GM20000 (cell line): ENCODE measurements around the gene GORASP1.
A peak's percentile ranks its signal among the peaks of the same experiment; 100 is the strongest.
"Not testable (repeated sequence)": the region's sequence is repeated elsewhere in the genome, so short reads cannot be mapped to it uniquely, and the experiment has no call there.

Source experiments
- DNase-seq: peaks from one replicate; pipeline ENCODE4 v3.0.0; 2012; ENCODE audit warnings: low spot score
- TF ChIP-seq, protein P1 (sequence below): IDR thresholded peaks from 2 replicates; pipeline ENCODE4 v1.5.1; 2012; ENCODE audit warnings: mild to moderate bottlenecking, control low read depth; ENCODE audit errors: extremely low read depth, missing control alignments

GORASP1 gene

DNA sequence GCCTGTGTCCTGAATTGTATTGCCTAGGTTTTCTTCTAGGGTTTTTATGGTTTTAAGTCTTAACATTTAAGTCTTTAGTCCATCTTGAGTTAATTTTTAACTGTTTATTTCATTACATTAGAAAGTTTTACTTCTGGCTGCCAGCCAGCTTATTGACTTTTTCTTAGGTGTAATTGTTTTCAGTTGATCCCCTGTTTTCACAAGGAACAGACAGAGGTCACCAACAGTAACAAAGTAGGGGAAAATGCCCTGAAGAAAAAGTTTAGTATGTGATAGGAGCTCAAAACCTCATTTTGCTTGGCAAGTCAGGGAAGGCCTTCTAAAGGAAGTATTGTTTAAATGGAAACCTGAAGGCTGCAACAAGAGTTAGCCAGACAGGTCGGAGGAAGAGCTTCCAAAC is 45.2 kb downstream of the GORASP1 start:
- no peak for DNase-seq
- TF ChIP-seq, protein P1, sequence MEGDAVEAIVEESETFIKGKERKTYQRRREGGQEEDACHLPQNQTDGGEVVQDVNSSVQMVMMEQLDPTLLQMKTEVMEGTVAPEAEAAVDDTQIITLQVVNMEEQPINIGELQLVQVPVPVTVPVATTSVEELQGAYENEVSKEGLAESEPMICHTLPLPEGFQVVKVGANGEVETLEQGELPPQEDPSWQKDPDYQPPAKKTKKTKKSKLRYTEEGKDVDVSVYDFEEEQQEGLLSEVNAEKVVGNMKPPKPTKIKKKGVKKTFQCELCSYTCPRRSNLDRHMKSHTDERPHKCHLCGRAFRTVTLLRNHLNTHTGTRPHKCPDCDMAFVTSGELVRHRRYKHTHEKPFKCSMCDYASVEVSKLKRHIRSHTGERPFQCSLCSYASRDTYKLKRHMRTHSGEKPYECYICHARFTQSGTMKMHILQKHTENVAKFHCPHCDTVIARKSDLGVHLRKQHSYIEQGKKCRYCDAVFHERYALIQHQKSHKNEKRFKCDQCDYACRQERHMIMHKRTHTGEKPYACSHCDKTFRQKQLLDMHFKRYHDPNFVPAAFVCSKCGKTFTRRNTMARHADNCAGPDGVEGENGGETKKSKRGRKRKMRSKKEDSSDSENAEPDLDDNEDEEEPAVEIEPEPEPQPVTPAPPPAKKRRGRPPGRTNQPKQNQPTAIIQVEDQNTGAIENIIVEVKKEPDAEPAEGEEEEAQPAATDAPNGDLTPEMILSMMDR: no peak

DNA sequence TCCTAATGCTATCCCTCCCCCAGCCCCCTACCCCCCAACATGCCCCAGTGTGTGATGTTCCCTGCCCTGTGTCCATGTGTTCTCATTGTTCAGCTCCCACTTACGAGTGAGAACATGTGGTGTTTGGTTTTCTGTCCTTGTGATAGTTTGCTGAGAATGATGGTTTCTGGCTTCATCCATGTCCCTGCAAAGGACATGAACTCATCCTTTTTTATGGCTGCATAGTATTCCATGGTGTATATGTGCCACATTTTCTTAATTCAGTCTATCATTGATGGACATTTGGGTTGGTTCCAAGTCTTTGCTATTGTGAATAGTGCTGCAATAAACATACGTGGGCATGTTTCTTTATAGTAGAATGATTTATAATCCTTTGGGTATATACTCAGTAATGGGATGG is 46.2 kb downstream of the GORASP1 start:
- not testable (repeated sequence) for DNase-seq

DNA sequence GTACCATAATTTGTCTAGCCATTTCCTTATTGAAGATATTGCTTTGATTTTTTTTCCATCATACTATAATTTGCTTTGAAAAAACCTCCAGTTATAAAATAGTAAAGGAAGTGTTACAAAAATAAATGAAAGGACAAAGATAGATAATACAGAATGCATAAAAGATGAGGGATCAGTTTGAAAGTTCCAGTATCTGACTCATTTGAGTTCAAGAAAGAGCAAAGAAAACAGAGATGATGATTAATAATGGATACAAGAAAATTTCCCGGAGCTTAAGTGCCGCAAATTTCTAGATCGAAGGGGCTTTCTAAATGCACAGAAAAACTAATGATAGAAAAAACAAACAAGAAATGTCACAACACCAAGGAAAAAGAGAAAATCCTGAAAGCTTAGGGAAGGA is 51.3 kb downstream of the GORASP1 start:
- TF ChIP-seq, protein P1: no peak
- no peak for DNase-seq

DNA sequence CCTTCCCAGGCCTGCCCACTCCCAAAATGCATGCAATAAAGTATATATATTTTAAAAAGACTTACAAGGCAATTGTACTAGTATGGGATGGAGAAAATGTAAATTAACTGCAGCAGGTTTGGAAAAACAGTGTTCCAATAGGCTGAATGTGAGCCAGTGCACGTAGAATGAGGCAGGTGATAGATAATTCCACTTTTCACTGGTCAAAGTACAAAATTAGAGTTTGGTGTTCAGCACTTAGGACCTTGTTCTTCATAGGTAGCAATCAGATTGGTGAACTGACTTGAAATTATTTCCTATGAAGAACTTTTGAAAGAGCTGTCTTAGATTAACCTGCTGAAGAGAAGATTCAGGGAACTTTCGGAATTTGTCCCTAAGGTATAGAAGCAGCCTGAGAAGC is 53.7 kb downstream of the GORASP1 start:
- TF ChIP-seq, protein P1: no peak
- DNase-seq: no peak

DNA sequence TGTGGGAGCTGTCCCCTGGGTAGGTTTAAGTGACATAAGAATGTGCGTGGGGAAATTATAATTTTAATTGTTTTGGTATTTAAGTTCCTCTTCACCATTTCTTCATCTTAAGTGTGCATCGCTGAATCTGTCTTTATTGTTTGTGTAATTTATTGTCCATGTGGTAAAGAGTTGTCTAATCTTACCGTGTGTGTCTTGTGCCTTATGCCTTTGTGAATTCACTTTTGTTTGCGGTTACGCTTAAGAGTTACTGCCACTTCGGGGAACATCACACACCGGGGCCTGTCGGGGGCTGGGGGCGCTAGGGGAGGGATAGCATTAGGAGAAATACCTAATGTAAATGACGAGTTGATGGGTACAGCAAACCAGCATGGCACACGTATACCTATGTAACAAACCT is 54.8 kb downstream of the GORASP1 start:
- DNase-seq: no peak

DNA sequence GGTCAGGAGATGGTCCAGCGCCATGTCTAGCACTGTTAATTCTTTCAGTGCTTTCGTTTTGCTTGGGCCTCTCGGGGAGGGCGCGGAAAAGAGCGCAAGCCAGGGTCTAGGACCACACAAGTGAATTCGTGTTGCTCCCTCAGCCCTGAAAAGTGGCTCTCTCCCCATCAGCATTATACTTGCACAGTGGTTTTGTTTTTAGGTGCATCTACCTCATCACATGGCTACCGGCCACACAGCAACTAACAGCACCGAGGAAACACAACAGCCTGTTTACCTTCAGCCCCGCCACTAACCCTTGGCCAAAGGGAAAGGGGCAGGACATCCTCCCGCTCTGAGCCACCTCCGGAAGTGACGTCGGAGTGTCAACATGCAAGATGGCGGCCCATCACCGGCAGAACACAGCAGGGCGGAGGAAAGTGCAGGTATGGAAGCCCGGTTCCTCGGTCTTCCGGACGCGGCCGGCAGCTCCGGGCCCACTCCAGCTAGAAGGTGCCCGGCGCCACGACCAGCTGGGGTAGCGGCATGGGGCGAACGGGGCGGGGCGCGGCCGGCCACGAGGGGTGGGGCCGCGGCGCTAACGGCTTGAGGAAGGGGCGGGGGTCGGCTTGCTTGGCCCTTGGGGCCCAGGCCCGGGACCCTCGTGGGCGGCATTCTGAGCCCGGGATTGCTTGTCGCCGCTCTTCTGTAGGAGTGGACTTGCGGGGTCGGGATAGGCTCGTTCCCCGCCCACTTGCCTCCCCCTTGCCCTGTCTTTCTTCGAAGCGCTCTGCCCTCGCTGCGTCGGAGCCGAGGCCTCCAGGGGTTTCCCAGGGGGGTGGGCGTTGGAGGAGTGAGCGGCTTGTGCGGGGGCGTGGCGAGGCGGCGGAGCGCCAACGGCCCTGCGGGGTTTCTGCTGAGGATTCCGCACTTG is 55.5 kb downstream of the GORASP1 start, which contains the start of the genes SCN11A and WDR48:
Gene SCN11A (minus strand): TSS at position 296 of the 913 bp plus-strand sequence. CDS start 101,582 bp downstream, outside the sequence.
Gene WDR48 (plus strand): TSS at position 368 of the 913 bp plus-strand sequence. CDS start 10 bp downstream, at position 378.
- TF ChIP-seq, protein P1: no peak
- peak; percentile 95 for DNase-seq

More for the DNA sequence above, 54.8 kb downstream of the GORASP1 start:
- TF ChIP-seq, protein P1: no peak

DNA sequence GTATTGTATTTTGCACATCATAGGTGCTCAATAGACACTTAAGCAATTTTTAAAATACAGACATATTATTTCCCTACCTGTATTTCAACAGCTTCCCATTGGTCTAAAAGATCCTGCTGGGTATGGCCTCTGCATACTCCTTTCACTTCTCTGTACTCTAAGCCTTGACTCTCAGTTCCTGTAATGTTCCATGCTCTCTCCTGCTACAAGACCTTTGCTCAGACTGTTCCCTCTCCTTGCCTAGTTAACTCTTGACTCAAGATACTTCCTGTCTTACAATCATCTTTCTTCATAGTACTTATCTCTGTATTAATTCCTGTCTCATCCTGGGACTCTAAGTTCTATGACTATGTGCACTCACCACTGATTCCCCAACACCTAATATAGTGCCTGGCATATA is 57.4 kb downstream of the GORASP1 start:
- TF ChIP-seq, protein P1: no peak
- DNase-seq: no peak
